ENCODE measurements around the gene LSP1.

DNA sequence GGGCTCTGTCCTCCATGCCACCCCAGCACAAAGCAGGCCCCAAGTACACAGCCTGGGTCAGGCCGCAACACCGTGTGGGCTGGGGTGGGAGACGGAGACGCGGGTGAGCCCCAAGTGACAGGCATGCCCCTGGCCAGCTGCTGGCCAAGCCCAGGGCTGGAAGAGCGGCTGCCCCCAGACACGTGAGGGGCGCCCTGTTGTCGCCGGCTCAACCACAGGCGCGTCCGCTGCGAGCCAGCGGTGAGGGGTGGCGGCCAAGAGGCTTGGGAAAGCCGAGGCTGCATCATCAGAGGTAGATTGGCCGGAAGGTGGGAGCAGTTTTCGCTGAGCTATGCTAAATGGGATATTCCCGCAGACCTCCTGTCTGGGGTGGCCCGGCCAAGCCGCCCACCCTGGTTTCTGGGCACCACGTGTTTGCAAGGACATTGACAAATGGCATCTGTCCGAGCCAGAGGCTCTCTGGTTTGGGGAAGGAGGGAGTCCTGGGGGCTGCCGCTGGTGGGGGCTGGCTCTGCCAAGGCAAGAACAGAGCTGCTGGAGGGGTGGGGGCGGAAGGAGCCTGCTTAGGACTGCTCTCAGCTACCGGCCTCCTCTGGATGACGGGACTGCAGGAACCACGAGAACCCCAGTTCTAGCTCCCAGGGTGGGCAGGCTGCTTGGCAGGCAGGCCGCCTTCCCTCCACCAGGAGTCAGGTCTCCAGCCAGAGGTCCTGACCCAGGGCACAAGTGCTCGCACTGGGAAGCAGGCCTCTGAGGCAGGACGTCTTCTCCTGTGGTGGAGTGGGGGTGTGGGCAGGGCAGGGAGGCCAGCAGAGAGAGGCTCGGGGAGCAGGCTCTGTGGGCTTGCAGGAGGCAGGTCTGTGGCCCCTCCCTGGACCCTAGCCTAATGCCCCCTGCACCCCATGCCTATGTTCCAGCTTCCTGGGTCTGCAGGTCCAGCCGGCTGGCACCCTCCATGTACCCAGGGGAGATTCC lies 38.3 kb downstream of the LSP1 start:
- TF ChIP-seq, protein P1, sequence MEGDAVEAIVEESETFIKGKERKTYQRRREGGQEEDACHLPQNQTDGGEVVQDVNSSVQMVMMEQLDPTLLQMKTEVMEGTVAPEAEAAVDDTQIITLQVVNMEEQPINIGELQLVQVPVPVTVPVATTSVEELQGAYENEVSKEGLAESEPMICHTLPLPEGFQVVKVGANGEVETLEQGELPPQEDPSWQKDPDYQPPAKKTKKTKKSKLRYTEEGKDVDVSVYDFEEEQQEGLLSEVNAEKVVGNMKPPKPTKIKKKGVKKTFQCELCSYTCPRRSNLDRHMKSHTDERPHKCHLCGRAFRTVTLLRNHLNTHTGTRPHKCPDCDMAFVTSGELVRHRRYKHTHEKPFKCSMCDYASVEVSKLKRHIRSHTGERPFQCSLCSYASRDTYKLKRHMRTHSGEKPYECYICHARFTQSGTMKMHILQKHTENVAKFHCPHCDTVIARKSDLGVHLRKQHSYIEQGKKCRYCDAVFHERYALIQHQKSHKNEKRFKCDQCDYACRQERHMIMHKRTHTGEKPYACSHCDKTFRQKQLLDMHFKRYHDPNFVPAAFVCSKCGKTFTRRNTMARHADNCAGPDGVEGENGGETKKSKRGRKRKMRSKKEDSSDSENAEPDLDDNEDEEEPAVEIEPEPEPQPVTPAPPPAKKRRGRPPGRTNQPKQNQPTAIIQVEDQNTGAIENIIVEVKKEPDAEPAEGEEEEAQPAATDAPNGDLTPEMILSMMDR (IDR thresholded peaks at IDR 0.05; ENCODE audit: low read length): no peak
- TF ChIP-seq EZH2phosphoT487 (IDR thresholded peaks at IDR 0.05; ENCODE audit: low read length): no peak

All from MM.1S (cell line).